Nephron progenitor cell (in vitro differentiated cells): ENCODE data around the gene AMER2.

Source experiments
- DNase-seq: peaks from one replicate; pipeline ENCODE4 v3.0.0; 2021
- H3K27ac Mint-ChIP-seq: 2 replicates; pipeline ENCODE4 v1.8.0; 2021; ENCODE audit warnings: mild to moderate bottlenecking, moderate library complexity, mixed read lengths
- H3K27me3 Mint-ChIP-seq: 2 replicates; pipeline ENCODE4 v1.8.0; 2021; ENCODE audit warnings: mild to moderate bottlenecking, low read depth, mixed read lengths; ENCODE audit not compliant: poor library complexity
- H3K36me3 Mint-ChIP-seq: 2 replicates; pipeline ENCODE4 v1.8.0; 2021; ENCODE audit warnings: low read depth, mixed read lengths
- H3K4me1 Mint-ChIP-seq: 2 replicates; pipeline ENCODE4 v1.8.0; 2021; ENCODE audit warnings: mixed read lengths
- H3K4me3 Mint-ChIP-seq: 2 replicates; pipeline ENCODE4 v1.8.0; 2021; ENCODE audit warnings: mild to moderate bottlenecking, moderate library complexity, mixed read lengths
- H3K9me3 Mint-ChIP-seq: 2 replicates; pipeline ENCODE4 v1.8.0; 2021; ENCODE audit warnings: mild to moderate bottlenecking, moderate library complexity, mixed read lengths
- TF ChIP-seq, protein P1 (sequence below): fragments of 200-600 bp; sonication (generic); IDR thresholded peaks from 2 replicates; pipeline ENCODE4 v1.5.0; 2021; ENCODE audit warnings: antibody characterized with exemption

AMER2 gene

DNA sequence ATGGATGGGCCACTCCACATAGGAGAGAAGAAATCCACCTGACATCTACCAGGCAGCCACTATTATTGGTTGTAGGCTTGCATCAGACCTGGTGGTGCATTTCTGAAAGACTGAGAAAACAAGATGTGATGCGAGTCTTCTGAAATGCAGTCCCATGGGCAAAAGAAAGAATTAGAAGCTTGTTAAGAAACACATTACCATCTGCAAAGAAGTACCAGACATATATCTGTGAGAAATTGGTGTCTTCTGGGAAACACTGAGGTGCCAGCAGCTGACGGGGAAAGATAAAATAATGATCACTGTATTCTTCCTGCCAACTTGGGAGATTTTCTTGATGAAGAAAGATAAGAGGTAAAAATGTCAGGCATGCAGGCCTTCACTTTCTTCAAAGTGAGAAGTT, 14.4 kb downstream of the AMER2 start:
- H3K4me3 Mint-ChIP-seq = no peak overlapping the region
- no peak overlapping the region for H3K27ac Mint-ChIP-seq
- TF ChIP-seq, protein P1, sequence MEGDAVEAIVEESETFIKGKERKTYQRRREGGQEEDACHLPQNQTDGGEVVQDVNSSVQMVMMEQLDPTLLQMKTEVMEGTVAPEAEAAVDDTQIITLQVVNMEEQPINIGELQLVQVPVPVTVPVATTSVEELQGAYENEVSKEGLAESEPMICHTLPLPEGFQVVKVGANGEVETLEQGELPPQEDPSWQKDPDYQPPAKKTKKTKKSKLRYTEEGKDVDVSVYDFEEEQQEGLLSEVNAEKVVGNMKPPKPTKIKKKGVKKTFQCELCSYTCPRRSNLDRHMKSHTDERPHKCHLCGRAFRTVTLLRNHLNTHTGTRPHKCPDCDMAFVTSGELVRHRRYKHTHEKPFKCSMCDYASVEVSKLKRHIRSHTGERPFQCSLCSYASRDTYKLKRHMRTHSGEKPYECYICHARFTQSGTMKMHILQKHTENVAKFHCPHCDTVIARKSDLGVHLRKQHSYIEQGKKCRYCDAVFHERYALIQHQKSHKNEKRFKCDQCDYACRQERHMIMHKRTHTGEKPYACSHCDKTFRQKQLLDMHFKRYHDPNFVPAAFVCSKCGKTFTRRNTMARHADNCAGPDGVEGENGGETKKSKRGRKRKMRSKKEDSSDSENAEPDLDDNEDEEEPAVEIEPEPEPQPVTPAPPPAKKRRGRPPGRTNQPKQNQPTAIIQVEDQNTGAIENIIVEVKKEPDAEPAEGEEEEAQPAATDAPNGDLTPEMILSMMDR = no peak
- H3K27me3 Mint-ChIP-seq = peaks cover 24% of the 10 kb centered on the region
- no peaks in the 10 kb centered on the region for H3K4me1 Mint-ChIP-seq
- H3K36me3 Mint-ChIP-seq = no peaks in the 10 kb centered on the region
- DNase-seq = no peak
- no peaks in the 10 kb centered on the region for H3K9me3 Mint-ChIP-seq

GRCh38 chr13:25153736-25154135, 18.4 kb downstream of the AMER2 start:
- Mint-ChIP-seq H3K27me3 (peaks cover 36% of the 10 kb centered on the region), H3K4me3 (no peak overlapping the region), H3K4me1 (no peaks in the 10 kb centered on the region), H3K27ac (no peak overlapping the region), H3K36me3 (no peaks in the 10 kb centered on the region), H3K9me3 (peaks cover 5% of the 10 kb centered on the region)
- TF ChIP-seq, protein P1 = no peak
- no peak for DNase-seq

- H3K27me3 Mint-ChIP-seq = peaks cover 40% of the 10 kb centered on the region
- no peak for DNase-seq
- TF ChIP-seq, protein P1 = no peak
- no peaks in the 10 kb centered on the region for H3K4me1 Mint-ChIP-seq
- H3K9me3 Mint-ChIP-seq = peaks cover 14% of the 10 kb centered on the region
- H3K4me3 Mint-ChIP-seq = no peak overlapping the region
- H3K36me3 Mint-ChIP-seq = no peaks in the 10 kb centered on the region
- no peak overlapping the region for H3K27ac Mint-ChIP-seq
Observed at GRCh38 chr13:25151626-25152195, 20.4 kb downstream of the AMER2 start.

DNA sequence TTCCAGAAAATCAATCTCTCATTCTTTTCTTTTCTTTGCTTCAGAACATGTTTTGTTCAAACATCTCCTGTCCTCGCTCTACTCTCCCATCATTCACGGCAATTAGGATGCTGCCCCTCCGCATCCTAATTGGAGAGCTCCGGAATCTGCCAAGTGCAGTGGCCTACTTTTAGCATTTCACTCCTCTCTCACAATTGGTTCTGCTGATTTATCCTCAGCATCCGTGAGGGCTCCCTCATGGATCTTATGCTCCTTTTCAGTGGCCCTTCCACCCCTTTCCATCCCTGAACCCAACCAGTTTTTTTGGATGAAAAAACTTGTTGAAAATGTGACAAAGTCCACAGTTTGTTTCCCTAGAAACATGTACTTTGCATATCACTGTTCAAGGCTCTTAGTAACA, 22.4 kb downstream of the AMER2 start:
- Mint-ChIP-seq H3K27me3 (peaks cover 35% of the 10 kb centered on the region), H3K4me1 (no peaks in the 10 kb centered on the region), H3K36me3 (no peaks in the 10 kb centered on the region), H3K4me3 (no peak overlapping the region), H3K9me3 (peaks cover 14% of the 10 kb centered on the region), H3K27ac (no peak overlapping the region)
- TF ChIP-seq, protein P1 = no peak
- no peak for DNase-seq

GRCh38 chr13:25148402-25148771, 23.7 kb downstream of the AMER2 start:
- peaks cover 14% of the 10 kb centered on the region for H3K9me3 Mint-ChIP-seq
- DNase-seq = no peak
- H3K4me3 Mint-ChIP-seq = no peak overlapping the region
- no peaks in the 10 kb centered on the region for H3K4me1 Mint-ChIP-seq
- peaks cover 30% of the 10 kb centered on the region for H3K27me3 Mint-ChIP-seq
- TF ChIP-seq, protein P1 = no peak
- no peak overlapping the region for H3K27ac Mint-ChIP-seq
- H3K36me3 Mint-ChIP-seq = no peaks in the 10 kb centered on the region

- TF ChIP-seq, protein P1 = no peak
- no peaks in the 10 kb centered on the region for H3K36me3 Mint-ChIP-seq
- DNase-seq = no peak
- no peaks in the 10 kb centered on the region for H3K4me1 Mint-ChIP-seq
- no peak overlapping the region for H3K4me3 Mint-ChIP-seq
- peaks cover 28% of the 10 kb centered on the region for H3K27me3 Mint-ChIP-seq
- no peak overlapping the region for H3K27ac Mint-ChIP-seq
- peaks cover 14% of the 10 kb centered on the region for H3K9me3 Mint-ChIP-seq
Observed at GRCh38 chr13:25147638-25148401, 24.3 kb downstream of the AMER2 start.
